GM12878 (cell line): ENCODE measurements around the gene ARHGAP40. TPM values are rescaled to one million over a fixed set of nuclear protein-coding genes. Genes with fewer than 3 reads are reported as not detected.

Experiments
- ATAC-seq: fragments of 200-7000 bp; cut with Tn5 transposase; 3 replicates; pipeline ENCODE4 v1.9.1; 2020; ENCODE audit warnings: mild to moderate bottlenecking, moderate library complexity
- BruUV-seq: library from RNA; stranded (reverse); fragments of 400-500 nt; replicated peaks from 2 replicates; lab custom pipeline; 2021; lab: Mats Ljungman, UMichigan
- CTCF ChIA-PET: fragments of 300-600 bp; sonication (Branson Sonifier 250); formaldehyde crosslinking; extraction: SDS; loops from one replicate; lab custom pipeline; 2021; ENCODE audit warnings: inconsistent platforms; lab: Yijun Ruan, JAX
- POLR2A ChIA-PET: fragments of 350-600 bp; formaldehyde crosslinking; extraction: SDS; loops from one replicate; lab custom pipeline; 2021; ENCODE audit warnings: inconsistent platforms; lab: Charles Lee
- RAD21 ChIA-PET: fragments of 300-600 bp; sonication (Branson Sonifier 250); formaldehyde crosslinking; loops from one replicate; lab custom pipeline; 2023; ENCODE audit warnings: antibody characterized with exemption; ENCODE audit not compliant: unreplicated experiment; lab: Charles Lee
- SMC1A ChIA-PET: fragments of 300-600 bp; sonication (Branson Sonifier 250); formaldehyde crosslinking; loops from one replicate; lab custom pipeline; 2023; ENCODE audit not compliant: unreplicated experiment, uncharacterized antibody; lab: Charles Lee
- DNase-seq: peaks from one replicate; pipeline ENCODE4 v3.0.0-alpha.2; 2011; ENCODE audit warnings: low read depth, low spot score
- FAIRE-seq: peaks from 3 replicates; lab custom pipeline; 2011; peaks lifted over from hg19 to GRCh38; lab: Jason Lieb, UNC
- H2AFZ ChIP-seq: 2 replicates; pipeline ENCODE4 v1.6.0; 2011; ENCODE audit warnings: low read depth, low read length, control low read depth; ENCODE audit not compliant: control insufficient read depth
- H3K27ac ChIP-seq: 2 replicates; pipeline ENCODE4 v1.5.1; 2011; ENCODE audit warnings: control low read depth; ENCODE audit not compliant: control insufficient read depth, insufficient read depth
- H3K27me3 ChIP-seq, 2 experiments: replicated peaks in 1 of 2; 2 replicates each; pipeline versions ENCODE4 v1.6.0 to v1.6.1; 2011; ENCODE audit warnings: low read length in 1 of 2; ENCODE audit not compliant: control insufficient read depth in 2 of 2, insufficient read depth in 2 of 2
- H3K36me3 ChIP-seq, 2 experiments: 2 replicates each; pipeline ENCODE4 v1.5.1; 2011; ENCODE audit warnings: low read length in 1 of 2; ENCODE audit not compliant: control insufficient read depth in 2 of 2, insufficient read depth in 2 of 2
- H3K4me1 ChIP-seq: 2 replicates; pipeline ENCODE4 v1.6.1; 2011; ENCODE audit warnings: mild to moderate bottlenecking, low read length, moderate library complexity, mixed read lengths; ENCODE audit not compliant: control insufficient read depth, insufficient read depth
- H3K4me2 ChIP-seq: 2 replicates; pipeline ENCODE4 v1.6.0; 2011; ENCODE audit warnings: control low read depth; ENCODE audit not compliant: control insufficient read depth, insufficient read depth
- H3K4me3 ChIP-seq: fragments of 200-600 bp; sonication (generic); 2 replicates; pipeline ENCODE4 v1.5.1; 2016
- H3K79me2 ChIP-seq: 2 replicates; pipeline ENCODE4 v1.6.0; 2011; ENCODE audit warnings: low read length; ENCODE audit not compliant: control insufficient read depth, insufficient read depth
- H3K9ac ChIP-seq: 2 replicates; pipeline ENCODE4 v1.8.0; 2011; ENCODE audit warnings: low read length, control low read depth, mixed read lengths; ENCODE audit not compliant: control insufficient read depth, insufficient read depth
- H3K9me3 ChIP-seq: replicated peaks from 3 replicates; pipeline ENCODE4 v1.5.1; 2011; ENCODE audit warnings: mild to moderate bottlenecking, low read length; ENCODE audit not compliant: control insufficient read depth, insufficient read depth
- H4K20me1 ChIP-seq: 2 replicates; pipeline ENCODE4 v1.6.0; 2011; ENCODE audit not compliant: control insufficient read depth, insufficient read depth
- BACH1 ChIP-seq: fragments of 450-650 bp; IDR thresholded peaks from 2 replicates; pipeline ENCODE4 v1.6.1; 2017; ENCODE audit warnings: mild to moderate bottlenecking, borderline replicate concordance
- CEBPZ ChIP-seq: fragments of 150-350 bp; IDR thresholded peaks from 2 replicates; pipeline ENCODE4 v1.6.1; 2016; ENCODE audit warnings: low read depth, low read length
- DPF2 ChIP-seq: fragments of 450-650 bp; IDR thresholded peaks from 2 replicates; pipeline ENCODE4 v1.6.1; 2017; ENCODE audit warnings: mild to moderate bottlenecking
- MYB ChIP-seq: fragments of 150-350 bp; IDR thresholded peaks from 2 replicates; pipeline ENCODE4 v1.6.1; 2014; ENCODE audit warnings: mild to moderate bottlenecking, low read depth, low read length, borderline replicate concordance
- NBN ChIP-seq: fragments of 450-650 bp; IDR thresholded peaks from 2 replicates; pipeline ENCODE4 v1.6.1; 2016
- NFYB ChIP-seq: IDR thresholded peaks from 2 replicates; pipeline ENCODE4 v1.6.1; 2011; ENCODE audit warnings: low read depth, mild to moderate bottlenecking, low read length, improper control_type of control experiment, moderate library complexity; ENCODE audit not compliant: insufficient read depth
- PML ChIP-seq: IDR thresholded peaks from 2 replicates; pipeline ENCODE4 v1.6.1; 2012; ENCODE audit warnings: low read length, inconsistent platforms
- TAF1 ChIP-seq: IDR thresholded peaks from 2 replicates; pipeline ENCODE4 v1.6.1; 2011; ENCODE audit warnings: mild to moderate bottlenecking, low read depth, low read length, borderline replicate concordance
- TCF12 ChIP-seq: IDR thresholded peaks from 2 replicates; pipeline ENCODE4 v1.6.1; 2011; ENCODE audit warnings: low read depth, mild to moderate bottlenecking, low read length
- WGBS: methylation state at CpG from one replicate; pipeline ENCODE4 v1.1.6; 2016; ENCODE audit warnings: low lambda C conversion rate; ENCODE audit not compliant: insufficient replicate concordance, insufficient coverage; ENCODE audit errors: missing lambda C conversion rate; 5-methylcytosine and 5-hydroxymethylcytosine counted together
- in situ Hi-C: fragments of 300-500 bp; cut with MboI; formaldehyde crosslinking; loops from 9 replicates; pipeline ENCODE4 v1.14.3; 2018; ENCODE audit warnings: mixed read lengths
- intact Hi-C: fragments of 100-400 bp; cut with micrococcal nuclease; formaldehyde crosslinking; loops from one replicate; pipeline ENCODE4 v1.14.2; 2022; ENCODE audit not compliant: unreplicated experiment
- polyA plus RNA-seq, 11 experiments: library from polyadenylated mRNA; depleted of rRNA in 4 of 11; unstranded in 6 of 11; stranded (reverse) in 5 of 11; fragments of >200 nt; fragmentation: Nextera tagmentation in 4 of 11; fragmentation: Illumina TruSeq in 1 of 11; extraction: Ambion mirVana in 4 of 11; extraction: Trizol in 1 of 11; gene quantifications; 1 replicate in 1 of 11; 2 replicates in 10 of 11; pipeline versions ENCODE4 v1.2.1 to v1.2.3, GENCODE V29; 2011 to 2016; ENCODE audit warnings: inconsistent platforms in 2 of 11, missing spikeins in 2 of 11, low read depth in 1 of 11
- total RNA-seq, 4 experiments: library from RNA; depleted of rRNA in 3 of 4; stranded (reverse); fragments of >200 nt in 3 of 4; fragmentation: Illumina TruSeq in 1 of 4; extraction: Trizol in 1 of 4; gene quantifications; 2 replicates each; pipeline versions ENCODE4 v1.2.1 to v1.2.3, GENCODE V29; 2013 to 2021
- TF ChIP-seq, protein P1 (sequence below): fragments of 450-650 bp; formaldehyde crosslinking; IDR thresholded peaks from 2 replicates; pipeline ENCODE4 v1.4.0; 2022; ENCODE audit warnings: mild to moderate bottlenecking, moderate library complexity

The ARHGAP40 gene
- total and polyA plus RNA-seq, 10 of the 15 experiments (the other 5 are each of a cell fraction or from before 2014, with no cell fraction given), result 0.06 to 0.07 TPM; not detected in 8

GRCh38 chr20:38558596-38559360 lies 42.8 kb upstream of the ARHGAP40 start:
- Histone ChIP-seq H2AFZ (no peak overlapping the region), H3K4me3 (no peak overlapping the region), H3K9me3 (no peaks in the 10 kb centered on the region), H3K27ac (no peak overlapping the region), H3K27me3 (no peaks in the 10 kb centered on the region), H3K79me2 (no peaks in the 10 kb centered on the region), H4K20me1 (no peaks in the 10 kb centered on the region), H3K36me3 (peaks cover 0 to 18% of the 10 kb centered on the region in 2 experiments), H3K4me2 (no peak overlapping the region), H3K9ac (no peak overlapping the region), H3K4me1 (no peaks in the 10 kb centered on the region)
- WGBS, result 97% methylated on average over 3 of the region's 3 CpGs
- in situ Hi-C loops (no loop called here), intact Hi-C loops (no loop called here)
- BruUV-seq, result no TSS peak
- ATAC-seq (no peak), FAIRE-seq (no peak), DNase-seq (no peak)
- POLR2A ChIA-PET, result no interaction called here
- SMC1A ChIA-PET, result no interaction called here
- CTCF ChIA-PET, result interaction anchor here (0.6 kb wide), 1 partner anchor 490 kb away, joined by 4 read pairs; no protein-coding TSS in a partner anchor
- no peak for TF ChIP-seq BACH1
- RAD21 ChIA-PET, result no interaction called here

DNA sequence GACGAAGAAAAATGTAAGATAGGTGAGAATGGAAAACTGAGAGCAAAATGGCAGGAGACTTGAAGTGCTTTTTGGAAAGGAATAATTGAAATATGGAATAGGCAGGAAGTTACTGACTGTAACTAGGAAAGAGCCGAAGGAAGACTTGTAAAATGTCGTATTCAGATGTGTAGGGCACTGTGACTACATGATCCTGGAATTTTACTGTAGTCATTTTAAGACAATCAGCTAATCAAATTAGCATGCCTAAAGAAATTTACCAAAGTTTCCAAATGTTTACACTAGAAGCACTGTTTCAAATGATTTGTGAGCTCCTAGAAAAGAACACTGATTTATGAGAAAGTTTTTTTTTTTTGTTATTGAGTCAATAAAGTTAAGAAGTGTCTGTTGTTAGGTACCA lies 41.8 kb upstream of the ARHGAP40 start:
- POLR2A ChIA-PET, result interaction anchor here (0.7 kb wide), 1 partner anchor 499 kb away, joined by 3 read pairs; no protein-coding TSS in a partner anchor
- FAIRE-seq, result no peak
- TF ChIP-seq NFYB, result no peak
- no peak for TF ChIP-seq CEBPZ
- TF ChIP-seq, protein P1, sequence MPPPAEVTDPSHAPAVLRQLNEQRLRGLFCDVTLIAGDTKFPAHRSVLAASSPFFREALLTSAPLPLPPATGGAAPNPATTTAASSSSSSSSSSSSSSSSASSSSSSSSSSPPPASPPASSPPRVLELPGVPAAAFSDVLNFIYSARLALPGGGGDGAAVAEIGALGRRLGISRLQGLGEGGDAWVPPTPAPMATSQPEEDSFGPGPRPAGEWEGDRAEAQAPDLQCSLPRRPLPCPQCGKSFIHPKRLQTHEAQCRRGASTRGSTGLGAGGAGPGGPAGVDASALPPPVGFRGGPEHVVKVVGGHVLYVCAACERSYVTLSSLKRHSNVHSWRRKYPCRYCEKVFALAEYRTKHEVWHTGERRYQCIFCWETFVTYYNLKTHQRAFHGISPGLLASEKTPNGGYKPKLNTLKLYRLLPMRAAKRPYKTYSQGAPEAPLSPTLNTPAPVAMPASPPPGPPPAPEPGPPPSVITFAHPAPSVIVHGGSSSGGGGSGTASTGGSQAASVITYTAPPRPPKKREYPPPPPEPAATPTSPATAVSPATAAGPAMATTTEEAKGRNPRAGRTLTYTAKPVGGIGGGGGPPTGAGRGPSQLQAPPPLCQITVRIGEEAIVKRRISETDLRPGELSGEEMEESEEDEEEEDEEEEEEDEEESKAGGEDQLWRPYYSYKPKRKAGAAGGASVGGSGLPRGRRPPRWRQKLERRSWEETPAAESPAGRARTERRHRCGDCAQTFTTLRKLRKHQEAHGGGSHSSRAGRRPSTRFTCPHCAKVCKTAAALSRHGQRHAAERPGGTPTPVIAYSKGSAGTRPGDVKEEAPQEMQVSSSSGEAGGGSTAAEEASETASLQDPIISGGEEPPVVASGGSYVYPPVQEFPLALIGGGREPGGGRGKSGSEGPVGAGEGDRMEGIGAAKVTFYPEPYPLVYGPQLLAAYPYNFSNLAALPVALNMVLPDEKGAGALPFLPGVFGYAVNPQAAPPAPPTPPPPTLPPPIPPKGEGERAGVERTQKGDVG (CRISPR knock-in tag), result no peak
- no peak for TF ChIP-seq PML
- no peak for TF ChIP-seq TCF12
- TF ChIP-seq TAF1, result no peak
- TF ChIP-seq MYB, result no peak
- TF ChIP-seq NBN, result no peak
- TF ChIP-seq DPF2, result no peak

More for the DNA sequence above, 41.8 kb upstream of the ARHGAP40 start:
- Histone ChIP-seq H3K4me3 (no peak overlapping the region), H3K79me2 (no peaks in the 10 kb centered on the region), H3K4me2 (no peak overlapping the region), H4K20me1 (no peaks in the 10 kb centered on the region), H3K27ac (no peak overlapping the region), H3K4me1 (no peaks in the 10 kb centered on the region), H3K27me3 (no peaks in the 10 kb centered on the region), H3K9me3 (no peaks in the 10 kb centered on the region), H3K36me3 (peaks cover 0 to 14% of the 10 kb centered on the region in 2 experiments), H3K9ac (no peak overlapping the region), H2AFZ (no peak overlapping the region)
- in situ Hi-C loops (no loop called here), intact Hi-C loops (no loop called here)
- ChIA-PET SMC1A (interaction anchor here (0.7 kb wide), 2 partner anchors 13 to 16 kb away, joined by 3 read pairs; no protein-coding TSS in a partner anchor), RAD21 (no interaction called here), CTCF (interaction anchor here (0.6 to 0.7 kb wide), 2 partner anchors 191 to 522 kb away, joined by 3 to 4 read pairs; no protein-coding TSS in a partner anchor)
- no TSS peak for BruUV-seq
- 78% methylated on average over 3 of the region's 3 CpGs for WGBS
- no peak for ATAC-seq
- no peak for DNase-seq
